HG03460 (cell line): ENCODE measurements around the gene IER3IP1.
"Not testable (repeated sequence)": the region's sequence is repeated elsewhere in the genome, so short reads cannot be mapped to it uniquely, and the experiment has no call there.

Experiments used
- ATAC-seq: cut with Tn5 transposase; IDR thresholded peaks from one replicate; pipeline ENCODE4 v1.9.1; 2021; ENCODE audit not compliant: unreplicated experiment

Gene IER3IP1

DNA sequence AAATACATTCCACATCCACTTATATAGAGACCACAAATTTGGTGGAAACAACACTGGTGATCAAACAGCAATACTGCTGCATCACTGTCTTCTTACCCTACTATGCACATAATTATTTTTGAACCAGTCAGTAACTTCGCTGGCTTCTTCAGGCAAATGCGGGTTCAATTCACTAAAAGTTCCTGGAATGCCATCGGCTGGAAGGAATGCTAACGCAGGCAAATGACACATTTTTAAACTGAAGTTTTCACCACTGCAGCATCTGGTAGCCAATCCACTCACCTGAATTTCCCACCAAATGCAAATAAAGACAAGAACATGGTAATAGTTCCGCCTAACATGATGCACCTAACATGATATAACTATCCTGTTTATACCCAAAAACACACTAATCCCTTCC is 15.9 kb downstream of the IER3IP1 start:
- ATAC-seq, result no peak

- not testable (repeated sequence) for ATAC-seq
Measured at GRCh38 chr18:47158404-47158803, 17.8 kb downstream of the IER3IP1 start.

- no peak for ATAC-seq
Measured at GRCh38 chr18:47151439-47151838, 24.7 kb downstream of the IER3IP1 start.

DNA sequence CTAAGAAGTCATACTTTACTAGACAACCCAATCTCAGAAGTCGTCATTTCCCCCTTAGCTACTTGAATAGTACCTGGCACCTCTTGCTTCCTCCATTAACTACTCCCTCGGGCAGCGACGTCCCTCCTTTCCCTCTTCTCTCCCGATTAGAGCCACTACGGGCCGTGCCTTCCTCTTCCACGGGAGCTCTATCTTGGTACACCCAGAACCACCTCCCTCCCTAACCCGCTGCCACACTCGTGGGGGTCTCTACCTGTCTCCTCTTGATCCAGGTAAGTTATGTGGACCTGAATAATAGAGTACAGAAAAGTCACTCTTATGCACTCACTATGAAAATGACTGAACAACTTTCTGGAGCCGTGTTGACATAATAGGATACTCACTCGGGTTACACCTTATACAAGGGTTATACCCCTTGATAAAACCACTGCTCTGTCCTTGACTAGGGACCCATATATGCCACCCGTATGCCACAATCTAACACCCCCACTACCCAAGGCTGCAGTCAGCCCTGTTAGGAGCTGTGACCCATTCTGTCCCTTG is 25.3 kb downstream of the IER3IP1 start:
- ATAC-seq, result peak; percentile 31

GRCh38 chr18:47150029-47150823 is 25.9 kb downstream of the IER3IP1 start, which contains the start of gene HDHD2:
HDHD2 (minus strand) TSS chr18:47150500; CDS start chr18:47136439, 14,061 bp downstream.
- ATAC-seq, result peak; percentile 91

DNA sequence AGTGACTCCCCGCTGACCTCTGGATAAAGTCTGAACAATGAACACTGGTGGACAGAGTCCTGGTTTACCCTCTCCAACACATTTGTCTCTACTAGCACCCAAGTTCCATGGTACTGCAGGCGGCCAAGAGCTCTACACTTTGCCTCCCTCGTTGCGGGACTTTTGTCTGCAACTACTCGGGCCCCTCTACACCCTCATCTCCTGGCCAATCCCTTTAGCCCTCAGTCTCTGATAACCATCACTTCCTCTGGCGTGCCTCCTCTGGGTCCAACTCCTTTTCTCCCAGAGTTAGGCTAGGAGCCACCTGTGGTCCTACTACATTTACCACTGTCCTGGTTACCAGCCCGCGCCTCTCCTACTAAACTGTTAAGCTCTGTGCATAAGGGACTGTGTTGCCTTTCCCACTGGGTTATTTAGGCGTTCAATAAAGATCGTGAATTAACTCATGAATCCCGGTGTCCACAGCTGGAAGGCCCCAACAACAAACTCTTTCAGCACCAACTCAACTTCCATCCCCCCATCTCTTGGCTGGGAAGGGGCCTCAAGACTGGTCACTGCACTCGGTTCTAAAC is 26.6 kb downstream of the IER3IP1 start:
- no peak for ATAC-seq

DNA sequence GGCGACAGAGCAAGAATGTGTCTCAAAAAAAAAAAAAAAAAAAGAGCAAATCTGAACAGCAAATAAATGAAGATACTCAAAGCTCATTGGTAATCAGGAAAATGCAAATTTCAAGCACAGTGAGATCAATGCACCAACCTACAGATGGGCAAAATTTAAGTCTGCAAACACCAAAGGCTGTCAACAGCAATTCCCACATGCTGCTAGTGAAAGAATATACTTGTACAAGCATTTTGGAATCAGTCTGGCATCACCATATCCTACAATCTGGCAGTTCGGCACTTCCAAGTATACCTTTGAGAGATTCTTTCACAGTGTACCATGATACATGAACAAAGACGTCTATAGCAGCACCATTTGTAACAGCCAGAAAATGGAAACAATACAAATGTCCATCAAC is 30.0 kb downstream of the IER3IP1 start:
- no peak for ATAC-seq

GRCh38 chr18:47143899-47144485 is 32.2 kb downstream of the IER3IP1 start:
- ATAC-seq, result no peak

DNA sequence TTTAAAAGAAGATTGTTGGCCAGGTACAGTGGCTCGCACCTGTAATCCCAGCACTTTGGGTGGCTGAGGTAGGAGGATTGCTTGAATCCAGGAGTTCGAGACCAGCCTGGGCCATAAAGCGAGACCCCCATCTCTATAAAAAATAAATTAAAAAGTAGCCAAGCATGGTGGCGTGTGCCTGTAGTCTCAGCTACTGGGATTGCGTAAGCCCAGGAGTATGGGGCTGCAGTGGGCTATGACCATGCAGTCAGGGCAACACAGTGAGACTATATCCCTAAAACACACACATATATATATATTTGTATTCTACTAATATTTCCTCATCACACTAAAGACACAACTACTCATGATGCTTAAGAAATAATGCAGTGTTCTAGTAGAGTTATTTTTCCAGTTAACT is 33.0 kb downstream of the IER3IP1 start:
- ATAC-seq, result no peak

DNA sequence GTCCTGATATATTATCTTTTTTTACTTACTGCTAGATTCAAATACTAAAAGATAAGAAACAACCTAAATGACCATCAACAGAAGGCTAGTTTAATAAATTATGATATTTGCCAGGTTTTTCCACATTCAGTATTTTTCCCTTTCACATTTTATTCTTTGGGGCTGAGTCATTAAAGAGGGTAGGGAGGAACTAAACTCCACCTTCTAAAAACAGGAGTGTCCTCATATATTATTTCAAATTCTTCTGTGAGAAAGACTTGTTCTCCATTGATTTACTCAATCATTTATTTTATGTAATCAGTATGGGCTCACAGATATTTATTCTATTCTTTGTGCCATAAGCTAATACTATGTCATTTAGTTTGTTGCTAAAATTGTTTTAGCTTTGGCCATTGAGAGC is 34.9 kb downstream of the IER3IP1 start:
- ATAC-seq, result no peak

DNA sequence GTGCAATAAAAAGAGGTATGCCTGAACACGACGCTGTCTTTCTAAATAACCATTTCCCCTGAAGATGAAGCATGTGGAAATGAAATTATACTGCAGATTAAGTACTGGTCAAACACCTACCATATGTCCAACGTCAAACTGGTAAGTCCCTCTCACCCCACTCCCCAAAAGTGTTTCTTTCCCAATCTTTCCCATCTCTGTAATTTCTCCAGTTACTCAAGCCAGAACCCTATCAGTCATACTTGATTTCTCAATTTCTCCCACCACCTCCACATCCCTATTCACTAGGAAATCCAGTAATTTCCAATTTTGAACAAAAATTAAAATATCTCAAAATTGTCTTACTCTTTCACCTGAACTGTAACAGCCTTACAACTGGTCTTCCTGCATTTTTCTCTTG is 55.0 kb downstream of the IER3IP1 start:
- ATAC-seq, result no peak

GRCh38 chr18:47120428-47120827 is 55.7 kb downstream of the IER3IP1 start:
- peak; percentile 94 for ATAC-seq

GRCh38 chr18:47118981-47119380 is 57.2 kb downstream of the IER3IP1 start:
- no peak for ATAC-seq

- ATAC-seq, result no peak
Measured at GRCh38 chr18:47115205-47115604, 61.0 kb downstream of the IER3IP1 start.

DNA sequence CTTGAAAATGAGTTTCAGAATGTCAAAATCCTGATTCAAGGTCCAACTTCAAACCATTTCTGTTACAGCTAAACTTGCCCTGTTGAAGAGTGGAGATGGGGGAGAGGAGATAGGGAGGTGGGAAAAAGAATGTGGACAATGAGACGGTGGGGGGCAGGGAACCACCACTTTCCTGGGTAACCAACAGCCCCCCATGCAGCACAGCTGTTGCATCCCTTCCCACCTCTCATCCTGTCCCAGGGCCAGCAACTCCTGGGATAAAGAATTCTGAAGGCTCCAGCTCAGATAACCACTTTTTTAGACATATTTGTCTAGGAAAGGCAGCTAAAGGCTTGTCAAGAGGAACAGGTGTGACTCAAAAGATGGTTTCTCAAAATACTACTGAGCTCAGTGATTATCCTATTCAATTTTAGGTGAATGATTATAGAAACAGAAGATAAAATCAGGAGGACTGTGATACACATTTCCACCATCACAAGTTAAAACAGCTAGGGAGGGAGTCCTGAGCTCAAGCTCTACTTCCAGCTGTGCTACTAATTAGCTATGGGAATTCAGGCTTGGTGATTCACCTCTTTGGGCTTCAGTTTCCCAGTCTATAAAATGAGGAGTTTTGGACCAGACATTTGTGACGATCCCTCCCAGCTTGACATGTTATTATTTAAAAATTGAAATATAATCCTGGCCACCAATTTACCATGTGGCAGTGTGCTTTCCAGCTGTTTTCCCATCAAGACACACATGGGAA is 62.2 kb downstream of the IER3IP1 start:
- ATAC-seq, result no peak

DNA sequence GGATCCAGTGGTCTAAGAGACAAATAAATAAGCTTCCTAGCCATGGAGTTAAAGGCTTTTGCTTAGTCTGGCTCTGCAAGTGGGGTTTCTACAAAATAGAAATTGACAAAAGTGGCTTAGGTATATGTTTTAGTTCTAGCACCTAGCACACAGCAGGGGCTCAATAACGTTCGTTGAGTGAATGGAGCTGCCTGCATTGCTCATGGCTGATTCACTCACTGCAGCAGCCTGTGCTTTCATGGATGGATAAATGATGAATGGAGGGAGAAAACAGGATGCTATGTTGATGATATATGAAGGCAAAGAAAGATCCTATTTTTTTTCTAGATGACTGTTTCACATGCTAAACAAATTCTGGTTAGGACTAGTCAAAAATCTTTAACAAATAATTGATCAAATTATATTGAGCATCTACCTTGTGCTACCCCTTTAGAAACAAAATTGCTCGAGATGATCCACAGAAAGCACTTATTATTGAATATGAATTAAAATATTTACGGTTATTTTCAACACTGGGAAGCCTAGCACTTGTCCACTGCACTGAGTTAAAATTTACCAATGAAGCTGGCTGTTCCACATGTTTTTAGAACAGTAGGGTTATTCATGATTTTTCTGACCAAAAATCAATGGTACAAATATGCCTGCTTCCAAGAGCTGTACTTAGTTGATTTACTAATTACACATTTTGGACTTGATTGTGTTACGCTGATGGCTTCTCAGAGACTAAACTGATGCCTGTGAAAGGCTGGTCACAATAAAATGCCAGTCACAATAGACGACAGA is 65.5 kb downstream of the IER3IP1 start:
- ATAC-seq, result no peak

- no peak for ATAC-seq
Measured at GRCh38 chr18:47109720-47110119, 66.4 kb downstream of the IER3IP1 start.

- ATAC-seq, result no peak
Measured at GRCh38 chr18:47108998-47109405, 67.2 kb downstream of the IER3IP1 start.

- no peak for ATAC-seq
Measured at GRCh38 chr18:47108373-47108772, 67.8 kb downstream of the IER3IP1 start.
